HG02763 (cell line): ENCODE measurements around the gene BSN.
A peak's percentile ranks its signal among the peaks of the same experiment; 100 is the strongest.
"Not testable (repeated sequence)": the region's sequence is repeated elsewhere in the genome, so short reads cannot be mapped to it uniquely, and the experiment has no call there.

ENCODE experiments used
- ATAC-seq: cut with Tn5 transposase; IDR thresholded peaks from one replicate; pipeline ENCODE4 v1.9.1; 2021; ENCODE audit warnings: mild to moderate bottlenecking, moderate library complexity; ENCODE audit not compliant: unreplicated experiment

BSN gene

GRCh38 chr3:49689046-49689907 lies 135.0 kb downstream of the BSN start, which contains the start of the genes MST1 and RNF123:
MST1 (minus strand) TSS chr3:49689474; CDS start chr3:49688691, 783 bp downstream.
RNF123 (plus strand) TSS chr3:49689557; CDS start chr3:49691166, 1,609 bp downstream.
- peak; percentile 63 for ATAC-seq

- ATAC-seq, result not testable (repeated sequence)
Observed at GRCh38 chr3:49689908-49690624, 135.8 kb downstream of the BSN start.

DNA sequence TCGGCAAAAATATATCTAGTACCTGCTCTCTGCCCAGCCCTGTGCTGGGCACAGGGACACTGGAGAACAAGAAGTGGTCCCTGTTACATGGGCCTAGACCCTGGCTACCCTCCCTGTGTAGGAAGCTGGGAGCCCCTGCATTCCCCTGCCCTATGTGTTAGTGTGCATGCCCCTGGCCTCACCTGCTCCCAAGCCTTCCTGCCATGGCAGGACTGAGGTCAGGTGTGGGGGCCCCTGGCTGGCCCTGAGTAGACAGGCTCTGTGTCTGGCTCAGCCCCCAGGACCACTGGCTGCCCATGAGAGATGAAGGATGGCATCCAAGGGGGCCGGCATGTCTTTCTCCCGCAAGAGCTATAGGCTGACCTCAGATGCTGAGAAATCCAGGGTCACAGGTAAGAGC lies 136.6 kb downstream of the BSN start:
- ATAC-seq, result not testable (repeated sequence)

- ATAC-seq, result not testable (repeated sequence)
Observed at GRCh38 chr3:49691481-49691880, 137.2 kb downstream of the BSN start.

DNA sequence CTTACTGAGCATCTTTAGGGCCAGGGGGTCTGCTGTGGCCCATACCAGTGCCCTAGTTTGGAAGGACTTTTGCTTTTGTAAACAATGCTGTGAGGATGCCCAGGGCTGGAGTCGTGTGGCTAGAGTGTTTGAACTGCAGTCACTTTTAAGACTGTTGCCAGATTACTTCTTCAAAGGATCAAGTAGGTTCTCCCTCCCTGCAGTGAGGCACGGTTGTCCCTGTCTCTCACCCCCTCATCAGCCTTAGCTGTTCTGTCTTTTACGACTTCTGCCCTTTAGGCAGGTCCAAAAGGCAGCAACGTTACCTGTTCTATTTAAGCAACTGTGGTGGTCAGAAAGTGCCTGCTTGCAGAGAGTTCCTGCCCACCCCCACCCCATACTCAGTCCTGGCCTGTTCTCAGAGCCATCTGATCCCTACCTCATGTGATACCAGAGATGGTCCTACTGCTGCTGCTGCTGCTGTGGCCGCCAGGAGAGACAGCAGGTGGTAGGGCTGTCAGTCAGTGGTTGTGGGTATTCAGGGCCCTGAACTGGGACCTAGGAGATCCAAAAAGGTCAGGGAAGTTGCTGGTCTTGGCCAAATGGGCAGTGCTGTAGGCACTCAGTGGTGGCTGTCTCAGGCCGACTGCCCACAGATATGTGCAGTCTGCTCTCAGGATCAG lies 140.3 kb downstream of the BSN start:
- not testable (repeated sequence) for ATAC-seq

DNA sequence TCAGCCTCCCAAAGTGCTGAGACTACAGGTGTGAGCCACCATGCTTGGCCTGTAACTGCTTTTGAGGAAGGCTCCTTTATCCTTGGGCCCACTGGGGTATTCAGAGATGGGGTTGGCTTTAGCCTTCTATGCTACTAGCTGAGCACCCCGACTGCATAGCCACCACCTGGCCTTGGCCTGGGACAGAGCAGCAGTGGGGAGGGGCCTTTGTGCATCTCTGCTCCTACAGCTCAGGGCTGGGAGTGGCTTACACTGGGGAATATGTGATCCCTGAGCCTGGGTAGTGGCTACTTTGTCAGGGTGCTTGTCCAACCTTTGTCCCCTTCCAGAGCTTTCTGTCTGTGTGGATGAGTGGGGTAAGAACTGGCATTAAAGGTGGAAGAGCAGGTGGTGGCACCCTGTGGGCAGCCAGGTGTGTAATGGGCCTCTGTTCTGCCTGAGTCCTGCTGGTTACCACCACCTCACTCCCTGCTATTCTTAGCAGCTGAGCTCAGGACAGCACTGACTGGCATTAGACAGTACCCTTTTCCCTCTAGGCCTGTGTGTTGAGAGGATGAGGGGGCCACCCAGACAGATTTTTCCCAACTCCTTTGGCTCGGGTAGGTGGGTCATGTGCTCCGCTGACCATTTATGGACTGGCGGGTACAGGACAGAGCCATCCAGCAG lies 141.2 kb downstream of the BSN start:
- not testable (repeated sequence) for ATAC-seq

DNA sequence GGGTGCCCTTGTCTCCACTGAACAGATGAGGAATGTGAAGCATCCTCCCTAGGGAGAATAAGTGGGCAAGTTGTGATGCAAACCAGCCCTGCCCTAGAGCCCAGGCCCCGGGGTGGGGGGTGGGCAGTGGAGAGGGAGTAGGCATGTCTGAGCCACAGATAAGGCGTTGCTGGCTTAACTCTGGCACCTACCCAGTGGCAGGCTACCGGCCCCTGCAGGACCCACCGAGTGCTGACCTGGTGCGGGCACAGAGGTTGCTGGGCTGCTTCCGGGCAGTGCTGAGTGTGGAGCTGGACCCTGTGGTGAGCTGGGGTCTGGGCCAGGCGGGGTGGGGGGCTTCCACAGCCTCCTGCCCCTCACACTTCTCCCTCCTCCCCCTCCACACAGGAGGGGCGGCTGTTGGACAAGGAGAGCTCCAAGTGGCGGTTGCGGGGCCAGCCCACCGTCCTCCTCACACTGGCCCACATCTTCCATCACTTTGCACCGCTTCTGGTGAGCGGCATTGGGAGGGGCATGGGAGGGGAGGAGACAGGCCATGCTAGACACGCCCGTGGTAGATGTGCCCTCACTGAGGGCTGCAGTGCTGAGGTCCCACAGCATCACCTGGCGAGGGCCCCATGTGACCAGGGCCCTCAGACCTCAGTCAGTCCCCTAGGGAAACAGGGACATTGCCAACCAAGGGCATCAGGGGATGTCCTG lies 145.2 kb downstream of the BSN start:
- ATAC-seq, result no peak

- ATAC-seq, result no peak
Observed at GRCh38 chr3:49700014-49700413, 145.7 kb downstream of the BSN start.

DNA sequence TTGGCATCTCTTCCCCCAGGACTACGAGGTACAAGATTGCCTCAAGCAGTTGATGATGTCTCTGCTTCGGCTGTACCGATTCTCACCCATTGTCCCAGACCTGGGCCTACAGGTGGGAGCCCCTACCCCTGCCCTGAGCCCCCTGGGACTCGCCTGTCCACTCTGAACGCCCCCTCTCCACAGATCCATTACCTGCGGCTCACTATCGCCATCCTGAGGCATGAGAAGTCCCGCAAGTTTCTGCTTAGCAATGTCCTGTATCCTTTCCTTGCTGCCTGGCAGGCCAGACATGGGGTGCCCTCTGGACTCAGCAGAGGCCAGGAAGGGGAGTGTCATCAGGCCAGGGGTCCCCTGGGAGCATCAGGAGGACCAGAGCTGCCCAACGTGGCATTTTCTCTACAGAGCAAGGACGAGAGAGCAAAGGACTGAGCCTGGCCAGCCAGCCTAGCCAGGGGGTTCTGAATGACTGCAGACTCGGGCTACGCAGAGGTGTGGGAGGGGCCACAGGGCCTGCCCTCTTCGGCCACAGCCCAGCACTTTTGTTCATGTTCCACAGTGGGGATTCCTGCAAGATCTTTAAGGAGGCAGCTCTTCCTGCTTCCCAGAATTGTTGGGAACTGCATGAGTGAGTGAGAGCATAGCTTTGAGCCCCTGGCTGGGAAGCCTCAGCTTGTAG lies 146.3 kb downstream of the BSN start:
- ATAC-seq, result no peak

- no peak for ATAC-seq
Observed at GRCh38 chr3:49701388-49702077, 147.3 kb downstream of the BSN start.

DNA sequence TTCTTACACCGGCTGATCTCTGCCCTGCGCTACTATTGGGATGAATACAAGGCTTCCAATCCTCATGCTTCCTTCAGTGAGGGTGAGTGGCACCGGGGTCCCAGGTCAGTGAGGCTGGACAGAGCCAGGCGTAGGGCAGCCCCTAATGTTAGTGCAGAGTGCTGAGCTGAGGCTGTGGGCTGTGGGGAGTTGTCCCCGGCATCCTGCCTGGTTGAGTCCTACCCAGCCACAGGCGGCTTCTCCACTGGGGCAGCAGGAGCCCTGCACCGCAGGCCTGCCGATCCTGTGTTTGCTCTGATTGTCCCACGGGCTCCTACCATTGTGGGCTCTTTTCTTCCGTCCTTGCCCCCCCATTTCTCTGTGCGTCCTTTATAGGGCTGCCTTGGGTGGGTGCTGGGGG lies 148.4 kb downstream of the BSN start:
- no peak for ATAC-seq

GRCh38 chr3:49703443-49703927 lies 149.2 kb downstream of the BSN start:
- ATAC-seq, result peak; percentile 61

DNA sequence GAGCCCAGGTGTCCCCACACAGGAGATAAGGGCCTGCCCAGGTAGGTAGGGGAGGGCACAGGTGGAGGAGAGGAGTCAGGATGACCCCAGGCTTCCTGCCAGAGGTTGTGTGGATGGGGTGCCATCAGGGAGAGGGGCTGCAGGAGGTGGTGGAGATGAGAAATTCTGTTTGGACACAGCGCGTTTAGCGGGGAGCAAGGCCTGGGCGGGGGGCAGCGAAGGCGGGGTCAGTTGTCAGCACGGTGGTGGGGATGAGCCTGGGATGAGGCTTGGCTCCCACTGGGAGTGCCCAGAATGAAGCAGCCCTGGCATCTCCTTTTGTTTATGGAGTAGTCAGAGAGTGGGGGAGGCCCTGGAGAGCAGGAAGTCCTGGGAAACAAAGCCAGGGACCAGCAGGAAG lies 149.7 kb downstream of the BSN start:
- no peak for ATAC-seq

- ATAC-seq, result no peak
Observed at GRCh38 chr3:49704629-49705028, 150.4 kb downstream of the BSN start.

DNA sequence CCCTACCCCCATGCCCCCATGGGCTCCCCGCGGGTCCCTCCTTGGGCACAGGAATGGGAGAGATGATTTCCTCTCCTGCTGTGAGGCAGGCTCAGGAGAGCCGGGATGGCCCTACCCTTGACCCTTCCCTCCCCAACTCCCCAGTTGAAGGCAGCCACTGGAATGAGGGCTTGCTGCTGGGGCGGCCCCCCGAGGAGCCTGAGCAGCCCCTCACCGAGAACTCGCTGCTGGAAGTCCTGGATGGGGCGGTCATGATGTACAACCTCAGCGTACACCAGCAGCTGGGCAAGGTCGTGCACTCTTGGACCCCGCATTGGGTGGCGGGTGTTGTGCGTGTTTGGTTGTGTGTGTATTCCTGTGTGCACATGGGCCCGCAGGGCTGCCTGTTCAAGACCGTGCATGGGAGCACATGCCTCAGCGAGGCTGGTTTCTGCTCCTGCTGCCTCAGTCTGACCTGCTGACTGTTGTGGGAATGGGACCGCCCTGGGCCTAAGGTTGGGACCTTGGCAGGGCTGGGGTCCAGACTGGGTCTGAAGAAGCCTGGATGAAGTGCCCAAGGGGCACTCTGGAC lies 151.2 kb downstream of the BSN start:
- no peak for ATAC-seq

DNA sequence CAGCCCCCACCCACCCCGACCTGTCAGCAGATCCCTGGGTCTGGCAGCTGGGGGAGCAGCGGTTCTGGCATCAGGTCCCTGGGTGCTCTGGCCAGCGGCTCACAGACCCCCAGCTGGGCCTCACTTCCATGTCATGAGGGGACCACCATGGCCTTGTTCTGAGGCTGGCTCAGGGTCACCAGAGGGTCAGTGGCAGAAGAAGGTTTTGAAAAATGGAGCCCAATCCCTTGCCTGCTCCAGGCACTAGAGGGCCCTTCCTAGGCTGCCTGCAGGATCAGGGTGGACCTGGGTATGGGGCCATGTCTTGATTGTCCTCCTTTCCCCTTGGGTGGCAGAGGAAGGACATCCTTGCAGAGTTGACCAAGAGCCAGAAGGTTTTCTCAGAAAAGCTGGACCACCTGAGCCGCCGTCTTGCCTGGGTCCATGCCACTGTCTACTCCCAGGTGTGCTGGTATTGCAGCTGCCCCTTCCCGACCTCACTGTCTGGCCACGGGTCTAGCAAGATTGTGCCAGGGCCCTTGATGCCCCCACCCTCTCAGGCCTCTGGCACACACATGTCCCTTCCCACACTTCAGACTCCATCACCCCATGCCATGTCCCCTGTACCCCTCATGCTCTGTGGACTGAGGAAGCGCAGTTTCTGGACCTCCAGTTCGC lies 152.3 kb downstream of the BSN start:
- no peak for ATAC-seq

GRCh38 chr3:49707113-49707480 lies 152.8 kb downstream of the BSN start:
- ATAC-seq, result no peak

DNA sequence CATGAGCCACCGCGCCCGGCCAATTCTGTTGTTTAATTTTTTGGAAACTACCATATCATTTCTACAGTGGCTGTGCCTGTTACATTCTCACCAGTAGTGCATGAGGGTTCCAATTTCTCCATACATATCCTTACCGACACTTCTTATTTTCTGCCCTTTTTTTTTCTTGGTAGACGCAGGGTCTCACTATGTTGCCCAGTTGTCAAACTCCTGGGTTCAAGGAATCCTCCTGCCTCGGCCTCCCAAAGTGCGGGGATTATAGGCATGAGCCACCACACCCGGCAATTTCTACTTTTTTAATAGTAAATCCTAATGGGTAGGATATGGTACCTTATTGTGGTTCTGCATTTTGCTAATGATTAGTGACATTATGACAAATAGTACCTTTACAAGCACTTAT lies 155.6 kb downstream of the BSN start:
- ATAC-seq, result no peak
